Suppressor macrophage treated with lipopolysaccharide for 4 hours (primary cell): Measurements from ENCODE around the gene TJP3.
A peak's percentile ranks its signal among the peaks of the same experiment; 100 is the strongest.
"Not testable (repeated sequence)": the region's sequence is repeated elsewhere in the genome, so short reads cannot be mapped to it uniquely, and the experiment has no call there.

ENCODE experiments used
- DNase-seq: peaks from one replicate; pipeline ENCODE4 v3.0.0-alpha.2; 2020

The TJP3 gene, protein sequence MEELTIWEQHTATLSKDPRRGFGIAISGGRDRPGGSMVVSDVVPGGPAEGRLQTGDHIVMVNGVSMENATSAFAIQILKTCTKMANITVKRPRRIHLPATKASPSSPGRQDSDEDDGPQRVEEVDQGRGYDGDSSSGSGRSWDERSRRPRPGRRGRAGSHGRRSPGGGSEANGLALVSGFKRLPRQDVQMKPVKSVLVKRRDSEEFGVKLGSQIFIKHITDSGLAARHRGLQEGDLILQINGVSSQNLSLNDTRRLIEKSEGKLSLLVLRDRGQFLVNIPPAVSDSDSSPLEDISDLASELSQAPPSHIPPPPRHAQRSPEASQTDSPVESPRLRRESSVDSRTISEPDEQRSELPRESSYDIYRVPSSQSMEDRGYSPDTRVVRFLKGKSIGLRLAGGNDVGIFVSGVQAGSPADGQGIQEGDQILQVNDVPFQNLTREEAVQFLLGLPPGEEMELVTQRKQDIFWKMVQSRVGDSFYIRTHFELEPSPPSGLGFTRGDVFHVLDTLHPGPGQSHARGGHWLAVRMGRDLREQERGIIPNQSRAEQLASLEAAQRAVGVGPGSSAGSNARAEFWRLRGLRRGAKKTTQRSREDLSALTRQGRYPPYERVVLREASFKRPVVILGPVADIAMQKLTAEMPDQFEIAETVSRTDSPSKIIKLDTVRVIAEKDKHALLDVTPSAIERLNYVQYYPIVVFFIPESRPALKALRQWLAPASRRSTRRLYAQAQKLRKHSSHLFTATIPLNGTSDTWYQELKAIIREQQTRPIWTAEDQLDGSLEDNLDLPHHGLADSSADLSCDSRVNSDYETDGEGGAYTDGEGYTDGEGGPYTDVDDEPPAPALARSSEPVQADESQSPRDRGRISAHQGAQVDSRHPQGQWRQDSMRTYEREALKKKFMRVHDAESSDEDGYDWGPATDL

DNA sequence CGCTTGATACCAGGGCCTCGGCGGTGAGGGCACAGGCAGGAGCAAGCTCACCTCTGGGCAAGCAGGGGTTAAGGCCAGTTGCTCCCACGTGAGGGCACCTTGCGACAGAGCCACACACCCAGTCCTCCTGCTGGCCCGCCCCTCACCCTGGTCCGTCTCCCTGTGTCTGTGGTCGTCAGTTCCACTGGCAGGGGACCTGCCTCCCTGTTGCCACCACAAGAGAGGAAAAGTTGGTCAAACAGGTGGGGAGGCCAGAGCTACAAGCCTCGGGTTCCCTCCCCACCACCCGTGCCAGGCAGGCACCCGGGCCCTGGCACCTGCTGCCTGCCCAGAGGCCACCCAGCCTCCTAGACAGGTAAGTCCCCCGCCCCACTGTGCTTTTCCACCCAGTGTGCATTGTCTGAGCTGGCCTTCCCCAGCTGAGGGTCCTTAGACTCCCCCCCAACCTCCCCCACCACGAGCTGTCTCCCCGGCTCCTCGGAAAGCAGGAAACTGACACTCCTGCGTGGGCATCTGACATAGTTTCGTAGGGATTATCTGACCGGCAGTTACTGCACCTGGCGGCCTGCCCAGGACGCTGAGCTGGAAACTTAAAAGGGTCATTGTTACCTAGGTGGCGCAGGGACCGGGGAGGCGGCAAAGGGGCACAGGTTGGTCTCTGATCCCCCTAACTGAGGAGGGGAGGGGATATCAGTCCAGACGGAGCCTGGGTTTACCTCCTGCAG is at the start of gene TJP3:
TJP3 (plus strand) TSS at position 178 of the 725 bp plus-strand sequence. CDS start 20,049 bp downstream, outside the sequence.
- no peak for DNase-seq

DNA sequence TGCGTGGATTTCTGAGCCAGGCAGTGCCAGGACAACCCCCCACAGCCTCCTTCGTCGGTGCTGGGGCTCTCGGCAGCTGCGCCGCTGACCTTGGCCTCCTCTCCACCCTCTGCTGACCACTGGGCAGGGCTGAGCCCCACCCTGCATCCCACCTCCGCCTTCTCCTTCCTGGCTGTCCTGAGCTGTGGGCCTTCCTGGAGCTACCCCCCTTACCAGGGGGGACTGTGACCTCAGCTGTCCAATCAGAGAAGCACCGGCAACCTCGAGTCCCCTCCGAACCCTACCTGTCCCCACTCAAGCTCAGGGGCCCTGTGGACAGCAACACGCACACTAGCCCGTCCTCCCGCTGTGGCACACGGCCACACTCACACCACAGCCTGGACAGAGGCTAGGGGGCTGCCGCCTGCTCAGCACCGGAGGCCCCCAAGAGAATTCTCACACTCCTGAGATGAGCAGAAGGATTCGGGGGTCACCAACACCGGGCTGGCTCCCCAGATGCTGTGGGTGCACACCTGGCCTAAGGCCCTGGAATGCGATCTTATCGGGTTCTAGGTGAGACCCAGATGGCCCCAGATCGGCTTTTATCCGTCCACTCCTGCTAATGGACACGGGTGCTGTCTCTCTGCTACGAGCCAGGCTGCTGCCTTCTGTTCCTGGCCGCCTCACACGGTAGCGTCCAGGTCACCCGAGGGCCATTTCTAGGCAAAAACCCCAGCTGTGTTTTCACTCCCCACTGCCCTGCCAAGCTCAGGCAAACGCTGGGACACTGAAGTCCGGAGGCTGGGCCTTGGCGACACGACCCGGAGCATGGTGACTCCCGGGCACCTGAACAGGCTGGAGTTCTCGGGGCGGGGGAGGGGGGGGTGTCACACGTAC is 49.1 kb upstream of the TJP3 start:
- DNase-seq, result no peak

DNA sequence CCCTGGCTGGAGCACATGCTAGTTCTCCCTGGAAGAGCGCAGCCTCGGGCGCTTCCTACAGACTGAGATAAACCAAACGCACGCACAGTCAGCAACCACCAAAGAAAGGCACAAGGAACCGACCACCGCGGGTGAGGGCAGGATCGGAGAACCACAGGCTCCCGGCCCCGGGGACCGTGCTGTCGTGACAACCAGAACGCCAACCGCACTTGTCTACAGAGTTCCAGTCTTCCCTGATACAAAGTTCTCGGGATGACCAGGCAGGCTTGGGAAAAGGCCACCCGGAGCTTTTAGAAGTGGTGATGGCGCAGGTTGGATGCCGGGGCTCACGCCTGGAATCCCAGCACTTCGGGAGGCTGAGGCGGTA is 48.5 kb upstream of the TJP3 start:
- DNase-seq, result no peak

DNA sequence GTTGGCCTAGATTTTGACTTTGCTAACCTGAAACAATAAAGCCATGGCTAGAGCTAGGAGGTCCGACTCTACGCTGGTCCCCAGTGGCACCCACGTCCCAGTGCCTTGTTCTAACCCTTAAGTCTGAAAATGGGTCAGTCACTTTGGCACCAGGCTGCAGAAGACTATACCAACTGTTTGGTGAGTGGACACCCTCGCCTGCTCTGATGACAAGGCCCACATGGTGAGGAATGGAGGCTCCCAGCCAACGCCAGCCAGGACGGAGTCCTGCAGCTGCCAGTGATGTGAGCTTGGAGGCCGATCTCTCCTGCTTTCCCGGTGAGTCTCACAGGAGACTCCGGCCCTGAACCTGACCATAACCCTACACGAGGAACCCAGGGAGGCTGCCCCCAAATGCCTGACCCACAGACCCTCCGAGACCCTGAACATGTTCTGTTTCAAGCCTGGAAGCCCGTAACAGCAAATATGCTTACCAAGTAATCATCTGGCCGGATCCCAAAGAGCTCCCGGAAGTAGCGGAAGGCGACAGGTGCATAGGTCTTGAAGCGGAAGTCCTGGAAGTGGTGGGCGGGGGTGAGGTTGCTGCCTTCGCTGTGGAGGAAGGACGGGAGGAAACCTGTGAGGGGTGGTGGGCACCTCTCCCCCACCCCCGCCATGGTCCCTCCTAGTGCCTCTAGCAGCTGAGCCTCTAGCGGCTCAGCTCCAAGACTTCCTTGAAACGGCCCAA is 47.5 kb upstream of the TJP3 start:
- DNase-seq, result no peak

DNA sequence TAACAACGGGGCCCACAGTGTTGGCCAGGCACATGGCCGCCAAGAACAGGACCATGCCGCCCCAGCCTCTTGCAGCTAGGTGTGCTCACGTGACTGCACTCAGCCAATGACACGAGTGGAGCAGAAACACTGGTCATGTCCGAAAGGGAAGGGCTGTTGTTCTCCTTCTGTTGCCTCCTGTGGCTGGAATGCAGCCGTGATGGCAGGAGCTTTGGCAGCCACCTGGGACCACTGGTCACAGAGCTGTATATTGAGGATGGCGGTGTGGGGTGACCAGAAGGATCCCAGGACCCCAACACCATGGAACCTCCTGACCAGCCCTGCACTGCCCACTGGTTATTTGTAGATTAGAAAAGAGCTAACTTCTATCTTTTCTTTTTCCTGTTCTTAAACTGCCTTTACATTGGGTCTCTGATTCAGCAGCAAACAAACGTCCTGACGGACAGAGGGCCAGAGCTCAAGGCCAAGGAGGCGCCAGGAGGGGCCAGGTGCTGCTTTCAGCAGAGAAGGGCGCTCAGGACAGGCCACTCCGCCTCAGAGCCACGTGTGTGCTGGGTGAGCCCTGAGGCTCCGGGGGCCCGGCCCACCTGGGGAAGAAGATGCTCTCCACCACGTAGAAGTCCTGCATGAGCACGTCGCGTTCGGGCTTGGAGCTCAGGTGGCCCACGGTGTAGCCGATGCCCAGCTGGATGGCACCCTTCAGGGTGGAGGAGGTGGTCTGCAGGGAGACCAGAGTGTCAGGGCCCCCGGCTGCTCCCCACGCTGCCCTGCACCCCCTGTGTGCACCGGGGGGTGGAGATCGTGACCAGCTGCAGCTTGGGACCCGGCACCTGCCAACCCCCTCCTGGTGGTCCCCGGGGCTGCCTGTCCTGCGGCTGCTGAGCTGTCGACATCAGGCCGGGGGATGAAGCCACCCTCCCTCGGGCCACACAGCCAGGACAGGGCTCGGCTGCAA is 46.6 kb upstream of the TJP3 start:
- DNase-seq, result no peak

DNA sequence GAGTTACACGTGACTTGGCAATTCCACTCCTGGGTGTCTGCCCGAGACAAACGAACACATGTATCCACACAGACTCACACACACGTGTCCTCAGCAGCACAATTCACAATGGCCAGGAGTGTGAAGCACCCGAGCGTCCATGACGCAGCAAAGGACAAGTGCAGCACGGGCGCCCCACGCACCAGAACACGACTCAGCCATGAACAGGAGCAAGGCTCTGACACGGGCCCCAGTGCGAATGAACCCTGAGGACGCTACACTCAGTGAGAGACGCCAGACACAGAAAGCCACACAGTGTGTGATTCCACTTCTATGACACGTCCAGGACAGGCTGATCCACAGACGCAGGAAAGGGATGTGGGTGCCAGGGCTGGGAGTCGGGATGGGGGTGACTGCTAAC is 44.3 kb upstream of the TJP3 start:
- DNase-seq, result no peak

DNA sequence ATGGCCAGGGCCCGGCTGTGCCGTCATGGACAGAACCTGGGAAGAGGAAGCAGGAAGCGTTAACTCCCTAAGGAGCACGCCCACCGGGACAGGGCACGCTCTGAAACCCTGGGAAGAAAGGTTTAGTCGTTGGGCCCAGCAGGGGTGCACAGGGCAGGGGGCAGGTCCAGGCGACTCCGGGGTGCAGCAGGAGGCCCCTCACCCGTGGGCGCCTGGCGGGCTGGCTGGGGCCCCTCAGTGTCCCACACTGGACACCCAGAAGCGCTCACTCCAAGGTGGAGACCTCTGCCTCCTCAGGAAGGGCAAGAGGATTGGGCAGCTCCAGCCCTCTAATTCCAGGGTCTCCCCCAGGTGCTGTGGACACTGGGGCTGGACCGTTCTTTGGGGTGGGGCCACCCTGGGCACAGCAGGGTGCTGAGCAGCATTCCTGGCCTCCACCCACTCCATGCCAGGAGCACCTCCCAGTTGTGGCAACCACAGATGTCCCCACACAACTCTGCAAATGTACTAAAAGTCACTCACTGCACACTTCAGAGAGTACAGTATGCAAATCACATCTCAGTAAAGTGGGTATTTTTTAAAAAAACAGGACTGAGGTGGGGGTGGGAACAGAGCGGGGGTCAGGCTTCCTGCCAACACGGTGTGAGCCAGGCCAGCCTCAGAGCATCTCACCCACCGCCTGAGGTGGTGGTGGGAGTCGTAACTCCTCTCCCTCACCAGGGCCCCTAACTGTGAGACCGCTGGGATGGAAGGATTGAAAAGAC is 43.1 kb upstream of the TJP3 start:
- no peak for DNase-seq

DNA sequence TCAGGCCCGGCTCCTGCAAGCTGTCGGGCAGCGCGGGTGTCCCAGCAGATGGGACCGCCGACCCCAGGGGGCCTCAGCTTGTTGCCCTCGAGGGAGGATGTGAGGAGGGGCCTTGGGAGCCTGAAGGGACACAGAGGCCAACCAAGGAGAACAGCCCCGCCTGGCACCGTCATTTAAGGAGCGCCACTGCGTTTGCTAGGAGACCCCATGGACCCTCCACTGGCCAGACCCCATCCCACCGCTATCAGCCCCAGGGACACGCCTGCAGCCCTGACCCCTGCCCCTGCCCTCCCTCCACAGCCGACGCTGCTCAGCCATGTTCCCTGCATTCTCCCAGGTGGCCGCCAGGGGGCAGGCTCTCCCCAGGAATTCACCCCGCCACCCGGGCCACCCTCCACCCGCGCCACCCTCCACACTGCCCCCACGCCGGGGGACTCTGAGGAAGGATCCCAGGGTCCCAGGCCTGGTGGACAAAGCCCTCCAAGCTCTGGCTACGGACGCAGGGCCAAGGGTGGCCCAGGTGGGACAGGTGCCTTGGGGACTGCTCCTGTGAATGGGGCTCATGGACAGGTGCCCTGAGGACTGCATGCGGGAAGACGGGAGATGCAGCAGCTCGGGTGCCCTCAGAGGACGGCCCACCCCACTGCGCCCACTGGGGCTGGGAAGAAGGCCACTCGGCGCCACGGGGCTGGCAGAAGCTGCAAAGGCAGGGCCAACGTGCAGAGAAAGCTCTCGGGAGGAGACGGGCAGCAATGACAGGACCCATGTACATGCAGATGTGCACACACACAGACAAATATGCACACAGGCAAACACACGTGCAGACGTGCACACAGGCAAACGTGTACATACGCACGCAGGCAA is 42.3 kb upstream of the TJP3 start:
- peak; percentile 55 for DNase-seq

DNA sequence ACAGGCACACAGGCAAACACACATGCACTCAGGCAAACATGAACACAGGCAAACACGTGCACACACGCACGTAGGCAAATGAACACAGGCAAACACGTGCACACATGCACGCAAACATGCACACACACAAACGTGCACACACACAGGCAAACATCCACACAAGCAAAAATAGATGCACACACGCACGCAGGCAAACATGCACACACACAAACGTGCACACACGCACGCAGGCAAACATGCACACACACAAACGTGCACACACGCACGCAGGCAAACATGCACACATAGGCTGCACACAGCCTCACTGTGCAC is 41.7 kb upstream of the TJP3 start:
- not testable (repeated sequence) for DNase-seq

DNA sequence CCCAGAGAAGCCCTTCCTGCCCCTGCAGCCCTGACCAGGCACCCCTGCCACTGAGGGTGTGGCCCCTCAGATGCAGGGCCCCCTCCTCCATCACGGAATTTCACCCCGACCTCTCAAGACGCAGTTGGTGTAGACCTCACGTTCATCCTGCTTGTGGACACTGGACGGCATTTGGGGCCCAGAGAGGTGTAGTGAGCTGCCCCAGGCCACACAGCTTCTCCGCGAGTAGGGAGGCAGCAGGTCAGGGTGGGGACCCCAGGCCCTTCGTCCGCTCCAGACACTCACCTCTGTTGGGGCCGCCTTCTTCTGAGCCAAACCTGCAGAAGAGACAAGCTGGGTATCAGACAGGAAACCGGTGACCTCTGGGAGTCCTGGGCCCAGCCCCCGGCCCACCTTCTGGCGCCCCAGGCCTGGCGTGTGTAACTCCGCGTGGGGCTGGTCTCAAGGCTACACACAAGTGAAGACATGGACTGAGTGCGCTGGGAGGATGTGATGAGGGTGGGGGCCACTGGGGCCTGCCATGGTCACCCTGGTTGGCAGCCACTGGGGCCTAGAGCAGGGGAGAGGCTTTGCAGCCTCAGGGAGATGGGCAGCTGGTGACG is 41.0 kb upstream of the TJP3 start:
- no peak for DNase-seq

DNA sequence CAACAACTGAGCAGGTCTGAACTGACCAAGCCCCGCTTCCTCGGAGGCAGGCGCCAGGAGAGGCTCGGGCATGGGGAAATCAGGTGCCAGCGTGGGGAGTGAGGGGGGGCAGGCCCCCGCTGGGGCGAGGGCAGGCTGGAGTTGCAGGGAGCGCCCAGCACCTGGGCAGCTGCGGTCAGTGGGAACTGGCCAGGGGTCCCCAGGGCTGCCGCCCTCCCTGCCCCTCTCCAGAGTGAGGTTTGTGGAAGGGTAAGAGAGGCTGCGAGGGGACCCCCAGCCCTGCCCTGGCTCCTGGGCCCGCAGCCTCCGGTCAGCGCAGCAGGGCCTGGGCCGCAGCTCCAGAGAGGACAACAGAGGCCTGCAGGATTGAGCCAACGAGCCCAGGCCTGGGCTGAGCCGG is 40.4 kb upstream of the TJP3 start:
- DNase-seq, result no peak

DNA sequence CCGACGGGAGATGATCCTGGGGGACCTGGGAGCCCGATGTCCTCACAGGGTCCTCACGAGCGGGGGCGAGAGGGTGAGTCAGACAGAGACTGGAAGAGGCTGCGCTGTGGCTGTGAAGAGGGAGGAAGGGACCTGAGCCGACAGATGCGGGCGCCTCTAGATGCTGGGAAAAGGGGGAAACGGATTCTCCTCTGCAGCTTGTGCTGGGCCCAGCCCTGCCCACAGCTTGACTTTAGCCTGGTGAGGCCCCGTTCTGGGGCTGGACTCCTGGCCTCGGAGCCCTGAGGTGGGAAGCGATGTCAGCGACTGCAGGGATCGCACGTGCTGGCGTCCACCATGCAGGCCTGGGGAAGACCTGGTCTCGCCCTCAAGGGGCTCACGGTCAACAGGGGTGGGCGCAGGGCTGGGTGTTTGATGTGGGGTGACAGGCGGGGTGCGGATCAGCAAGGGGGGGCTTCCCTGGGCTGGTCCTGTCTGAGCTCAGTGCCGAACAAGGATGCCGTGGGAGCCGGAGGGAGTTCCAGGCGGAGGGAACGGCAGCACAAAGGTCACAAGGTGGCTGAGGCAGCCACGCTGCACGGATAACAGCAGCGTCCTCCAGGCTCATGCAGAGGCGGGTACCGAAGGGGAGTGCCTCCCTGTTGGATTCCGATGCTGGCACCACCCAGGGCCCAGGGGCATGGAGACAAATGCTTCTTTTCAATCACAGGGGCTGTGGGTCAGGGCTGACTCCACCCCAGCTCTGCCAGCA is 39.7 kb upstream of the TJP3 start:
- no peak for DNase-seq

DNA sequence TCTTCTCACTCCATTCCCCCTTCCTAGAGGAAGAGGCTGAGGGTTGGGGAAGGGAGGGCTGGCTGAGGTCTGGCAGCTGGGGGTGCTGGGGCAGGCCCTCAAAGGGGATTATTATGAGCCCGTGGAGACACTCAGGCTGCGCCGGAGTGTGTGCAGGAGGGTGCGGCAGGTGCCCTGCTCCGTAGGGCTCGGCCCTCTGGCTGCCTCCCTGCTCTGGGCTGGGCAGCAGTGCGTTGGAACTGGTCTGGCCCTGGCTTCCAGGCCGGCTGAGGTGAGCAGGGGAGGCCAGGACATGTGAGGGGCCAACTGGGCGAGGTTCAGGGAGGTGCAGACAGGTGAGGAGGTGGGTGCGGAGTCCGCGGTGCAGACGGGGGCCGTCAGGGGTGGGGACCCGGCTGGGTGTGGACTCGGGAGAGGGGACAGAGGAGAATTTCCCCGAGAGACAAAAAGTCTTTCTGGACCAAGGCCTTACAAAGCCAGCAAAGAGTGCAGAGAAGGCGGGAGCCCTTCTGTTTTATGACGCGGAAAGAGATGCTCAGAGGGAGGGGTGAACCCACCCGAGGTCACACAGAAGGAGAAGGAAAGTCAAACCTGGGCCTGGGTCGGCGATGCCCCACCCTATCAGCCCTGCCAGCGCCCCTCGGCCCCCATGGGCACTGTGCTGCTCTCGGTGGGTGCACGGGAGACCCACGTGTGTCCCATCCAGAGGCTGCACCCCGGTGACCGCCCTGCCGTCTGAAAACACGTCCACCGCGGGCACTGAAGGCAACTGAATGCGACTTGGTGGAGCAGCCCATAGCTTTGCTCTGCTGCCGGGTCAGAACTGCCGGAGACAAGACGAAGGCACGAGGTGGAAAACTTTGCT is 38.9 kb upstream of the TJP3 start:
- DNase-seq, result no peak

DNA sequence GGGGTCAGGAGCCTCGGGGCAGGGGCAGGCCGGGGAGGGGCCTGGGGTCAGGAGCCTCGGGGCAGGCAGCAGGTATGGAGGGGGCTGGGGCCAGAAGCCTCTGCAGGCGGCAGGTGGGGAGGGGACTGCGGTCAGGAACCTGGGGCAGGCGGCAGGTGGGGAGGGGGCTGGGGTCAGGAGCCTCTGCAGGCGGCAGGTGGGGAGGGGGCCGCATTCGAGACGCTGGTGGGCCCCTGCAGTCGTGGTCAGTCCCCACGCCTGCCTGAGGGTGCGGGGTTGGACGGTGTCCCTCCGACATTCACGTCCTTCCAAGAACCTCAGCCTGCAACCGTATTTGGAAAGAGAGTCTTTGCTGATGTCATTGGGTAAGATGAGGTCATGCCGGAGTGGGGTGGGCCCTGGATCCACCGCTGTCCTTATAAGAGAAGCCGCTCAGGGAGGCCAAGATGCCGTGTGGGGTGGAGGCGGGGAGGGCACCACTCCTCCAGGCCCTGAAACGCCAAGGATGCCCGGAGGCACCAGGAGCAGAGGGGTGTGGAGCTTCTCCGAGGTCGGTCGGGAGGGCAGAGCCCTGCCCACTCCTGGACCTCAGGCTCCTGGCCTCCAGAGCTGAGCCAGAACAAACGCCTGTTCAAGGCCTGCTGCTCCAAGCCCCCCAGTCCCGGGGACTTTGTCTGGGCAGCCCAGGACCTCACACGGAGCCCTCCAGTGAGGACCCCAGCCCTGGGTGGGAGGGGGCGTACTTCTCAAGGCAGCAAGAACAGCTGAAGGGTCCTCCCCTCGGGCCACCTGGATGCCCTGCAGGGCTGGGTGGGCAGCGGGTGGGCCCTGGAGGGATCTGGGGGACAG is 38.0 kb upstream of the TJP3 start:
- peak; percentile 52 for DNase-seq
